ENCODE measurements around the gene SRP54. TPM values are rescaled to one million over a fixed set of nuclear protein-coding genes. Genes with fewer than 3 reads are reported as not detected.

Gene SRP54
- total and polyA plus RNA-seq, 2 of the 8 experiments (the other 6 are each of a cell fraction or from before 2014, with no cell fraction given), result 19.7 to 60.0 TPM

DNA sequence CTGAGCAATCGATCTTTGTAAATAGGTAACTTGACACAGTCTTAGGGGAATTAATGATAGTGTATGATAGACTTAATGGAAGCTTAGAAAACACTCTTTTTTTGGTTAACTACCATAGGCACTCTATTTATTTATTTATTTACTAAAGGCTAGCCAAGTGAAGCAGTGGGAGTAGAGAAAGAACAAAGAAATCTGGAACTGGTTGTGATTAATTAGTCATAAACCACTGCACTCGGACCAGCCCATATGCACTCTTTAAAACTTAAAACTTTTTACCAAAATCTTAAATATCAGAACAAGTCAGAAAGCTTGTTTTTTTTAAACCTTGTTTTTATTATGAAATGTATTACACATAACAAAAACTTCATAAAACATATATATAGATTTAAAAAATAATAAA lies 49.5 kb upstream of the SRP54 start:
- H2AFZ ChIP-seq (ENCODE audit: low read length), result no peak overlapping the region
- FAIRE-seq, result no peak
- no peak for DNase-seq (ENCODE audit: low read depth in 1 of 2, low spot score in 2 of 2)
- no peaks in the 10 kb centered on the region for H3K4me1 ChIP-seq (replicated peaks in 1 of 4; ENCODE audit: control insufficient read depth in 3 of 4, insufficient read depth in 4 of 4, low read length in 3 of 4)
- H3K79me2 ChIP-seq (ENCODE audit: control insufficient read depth in 1 of 2, insufficient read depth in 2 of 2, low read length in 2 of 2), result no peaks in the 10 kb centered on the region
- H3K18ac ChIP-seq (ENCODE audit: extremely low read depth, low read length), result no peak overlapping the region
- no peaks in the 10 kb centered on the region for H3K36me3 ChIP-seq (ENCODE audit: control insufficient read depth in 2 of 4, insufficient read depth in 4 of 4, low read length in 3 of 4)
- 90% methylated on average over 2 of the region's 2 CpGs; no CpG with 5 or more reads in 1 of the 2 experiments for WGBS, 2 experiments (ENCODE audit: extremely low coverage in 1 of 2, insufficient coverage in 1 of 2, insufficient read length in 1 of 2, insufficient replicate concordance in 2 of 2, low coverage in 1 of 2, low lambda C conversion rate in 2 of 2, missing lambda C conversion rate in 1 of 2)
- ChIA-PET POLR2A (ENCODE audit: partially characterized antibody) (no interaction called here), CTCF (ENCODE audit: partially characterized antibody) (interaction anchor here (0.6 to 0.7 kb wide), 2 partner anchors 10 to 745 kb away, joined by 3 read pairs; no protein-coding TSS in a partner anchor)
- H2AK5ac ChIP-seq (ENCODE audit: low read depth, low read length), result no peak overlapping the region
- H4K8ac ChIP-seq (ENCODE audit: extremely low read depth, insufficient read depth, low read length), result no peak overlapping the region
- H2BK20ac ChIP-seq (ENCODE audit: low read length), result no peak overlapping the region
- no peak overlapping the region for H3K23ac ChIP-seq (ENCODE audit: insufficient read length)
- H3K27me3 ChIP-seq (replicated peaks in 1 of 4; ENCODE audit: control insufficient read depth in 3 of 4, extremely low read depth in 1 of 4, insufficient read depth in 3 of 4, low read length in 3 of 4), result no peaks in the 10 kb centered on the region
- no peak overlapping the region for H4K5ac ChIP-seq (ENCODE audit: insufficient read length, low read depth, low read length)
- no peaks in the 10 kb centered on the region for H3K79me1 ChIP-seq (ENCODE audit: low read depth, low read length)
- H3K4ac ChIP-seq (replicated peaks; ENCODE audit: insufficient read length, low read depth, low read length), result no peak overlapping the region
- no peaks in the 10 kb centered on the region for H3K23me2 ChIP-seq (ENCODE audit: low read depth, low read length)
- no peak overlapping the region for H3K14ac ChIP-seq (ENCODE audit: insufficient read length)
- no peaks in the 10 kb centered on the region for H4K20me1 ChIP-seq (replicated peaks in 1 of 2; ENCODE audit: control insufficient read depth in 1 of 2, insufficient read depth in 2 of 2, low read length in 2 of 2)
- H2BK15ac ChIP-seq (ENCODE audit: low read length), result no peak overlapping the region
- no peak overlapping the region for H2BK120ac ChIP-seq (replicated peaks; ENCODE audit: low read depth, low read length)
- H2BK12ac ChIP-seq (ENCODE audit: low read depth, low read length), result no peak overlapping the region
- H3K4me2 ChIP-seq (ENCODE audit: insufficient read depth in 1 of 2, low read depth in 2 of 2, low read length in 2 of 2), result no peak overlapping the region
- no peak overlapping the region for H3K9ac ChIP-seq (replicated peaks in 1 of 4; ENCODE audit: extremely low read depth in 1 of 4, low read depth in 3 of 4, low read length in 3 of 4)
- no peak overlapping the region for H3K27ac ChIP-seq (ENCODE audit: low read depth, low read length)
- no peaks in the 10 kb centered on the region for H3K9me3 ChIP-seq (ENCODE audit: insufficient read depth in 2 of 2, low read depth in 1 of 2, low read length in 1 of 2)
- H4K91ac ChIP-seq (replicated peaks; ENCODE audit: insufficient read length, low read length), result no peak overlapping the region
- no peak overlapping the region for H3K4me3 ChIP-seq (ENCODE audit: extremely low read depth in 1 of 4, insufficient read depth in 2 of 4, low read depth in 3 of 4, low read length in 4 of 4)
- TF ChIP-seq HDAC2 (IDR thresholded peaks at IDR 0.05; ENCODE audit: borderline replicate concordance in 1 of 2, low read depth in 2 of 2, low read length in 2 of 2), result no peak
- no peak for TF ChIP-seq YY1 (IDR thresholded peaks at IDR 0.05; ENCODE audit: low read depth, low read length)
- no peak for TF ChIP-seq FOSL1 (IDR thresholded peaks at IDR 0.05; ENCODE audit: insufficient read depth, low read depth, low read length)
- no peak for TF ChIP-seq SUZ12 (IDR thresholded peaks at IDR 0.05; ENCODE audit: low read length)
- TF ChIP-seq ZNF274 (IDR thresholded peaks at IDR 0.05; ENCODE audit: borderline replicate concordance, extremely low read depth, low read length), result no peak
- TF ChIP-seq SAP30 (IDR thresholded peaks at IDR 0.05; ENCODE audit: insufficient read depth, insufficient replicate concordance, low read length), result no peak
- H2BK5ac ChIP-seq (ENCODE audit: low read depth, low read length), result no peak overlapping the region
- H3K56ac ChIP-seq (replicated peaks; ENCODE audit: insufficient read length, low read depth, low read length), result no peak overlapping the region

Data from H1 (cell line).